K562 treated with DMSO at 1 percent for 48 hours (cell line): ENCODE results near the gene KIF5B. TPM values are rescaled to one million over a fixed set of nuclear protein-coding genes. Genes with fewer than 3 reads are reported as not detected.

Experiments
- total RNA-seq: library from RNA; unstranded; fragments of 300-600 nt; gene quantifications from 2 replicates; pipeline ENCODE4 v1.2.3, GENCODE V29; 2022; ENCODE audit warnings: low replicate concordance; ENCODE audit errors: extremely low read depth

KIF5B gene
- total RNA-seq = not detected in 2 replicates

DNA sequence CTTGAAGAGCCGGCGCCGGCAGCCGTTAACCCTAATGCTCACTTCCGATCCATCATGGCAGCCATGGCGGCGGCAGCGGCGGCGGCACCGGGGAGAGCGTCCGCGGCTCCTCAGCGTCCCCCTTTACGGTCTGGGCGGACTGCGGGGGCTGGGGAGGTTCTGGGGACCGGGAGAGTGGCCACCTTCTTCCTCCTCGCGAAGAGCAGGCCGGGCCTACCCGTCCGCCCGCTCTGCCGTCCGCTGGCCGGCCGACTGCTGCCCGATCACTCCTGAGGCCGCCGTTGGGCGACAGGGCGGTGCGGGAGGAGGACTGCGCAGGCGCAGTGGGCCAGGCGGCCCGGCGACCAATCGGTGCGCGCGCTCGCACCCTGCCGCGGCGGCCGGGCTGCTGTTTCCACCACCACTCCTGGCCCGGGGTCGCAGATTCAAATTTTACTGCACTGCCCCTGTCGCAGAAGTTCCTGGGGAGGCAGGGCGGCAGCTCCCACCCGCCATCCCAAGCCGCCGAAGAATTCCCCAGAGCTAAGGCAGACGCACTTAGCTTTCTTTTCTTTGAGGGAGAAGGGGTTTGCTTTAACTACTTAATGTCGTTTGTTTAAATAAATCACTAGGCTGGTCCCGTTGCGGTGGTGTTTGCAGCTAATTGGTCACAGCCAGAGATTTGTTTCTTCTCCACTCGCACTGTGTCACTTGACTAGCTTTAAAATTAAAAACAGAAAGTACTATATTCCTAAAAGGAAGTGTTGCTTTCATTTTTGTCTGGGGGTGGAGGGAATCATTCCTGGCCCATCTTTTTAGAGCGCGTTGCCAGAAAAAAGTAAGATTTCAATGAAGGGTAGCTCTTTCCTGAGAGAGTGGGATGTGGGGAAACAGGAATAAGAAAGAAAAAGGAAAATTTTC, at the start of gene KIF5B:
Gene KIF5B (minus strand): TSS at position 290 of the 900 bp plus-strand sequence. CDS start 452 bp downstream, outside the sequence.

Other genes with a start within 250 kb of the KIF5B start
- gene ARHGAP12, start 127.6 kb downstream of the KIF5B start, total RNA-seq = not detected in 2 replicates